ENCODE data around the gene PPFIA2.

The PPFIA2 gene

GRCh38 chr12:81543621-81544139, 215.5 kb downstream of the PPFIA2 start:
- DNase-seq: no peak

GRCh38 chr12:81542065-81543010, 216.8 kb downstream of the PPFIA2 start:
- DNase-seq: no peak

DNA sequence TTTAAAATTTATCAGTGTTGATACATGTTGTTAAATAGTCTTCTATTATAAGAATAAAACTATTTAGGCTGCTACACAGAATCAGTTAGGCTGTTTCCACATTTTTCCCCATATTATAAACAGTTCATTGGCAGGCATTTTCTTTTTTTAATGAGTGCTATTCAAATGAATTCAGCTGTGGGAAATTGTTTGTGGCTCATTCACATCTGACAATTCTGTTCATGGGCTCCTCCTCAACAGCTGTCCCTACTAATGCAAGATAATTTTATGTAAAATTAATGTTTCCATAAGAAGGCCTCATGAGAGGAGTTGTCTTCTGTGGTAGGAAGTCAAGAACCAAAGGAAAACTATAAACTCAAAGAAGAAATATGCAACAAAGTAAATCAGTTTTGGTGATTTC, 218.0 kb downstream of the PPFIA2 start:
- DNase-seq: no peak

- DNase-seq: no peak
Measured at GRCh38 chr12:81539279-81539678, 219.9 kb downstream of the PPFIA2 start.

DNA sequence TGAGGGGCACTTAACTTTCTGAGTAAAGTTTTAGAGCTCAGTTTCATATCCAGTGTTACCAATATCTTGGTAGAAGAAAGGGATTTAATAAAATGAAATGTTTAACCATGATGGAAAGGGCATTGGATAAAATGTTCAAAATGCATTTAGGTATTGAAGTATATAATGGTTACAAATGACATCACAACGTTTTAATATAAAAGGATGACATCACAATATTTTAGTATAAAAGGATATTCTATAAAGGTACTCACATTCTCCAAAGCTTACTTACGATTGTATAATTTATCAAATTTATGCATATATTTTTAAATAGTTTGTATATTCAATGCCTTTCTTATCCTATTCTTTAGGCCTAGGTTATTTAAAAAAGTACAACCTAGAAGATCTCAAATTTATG, 226.1 kb downstream of the PPFIA2 start:
- DNase-seq: no peak

- no peak for DNase-seq
Measured at GRCh38 chr12:81530352-81530751, 228.8 kb downstream of the PPFIA2 start.

DNA sequence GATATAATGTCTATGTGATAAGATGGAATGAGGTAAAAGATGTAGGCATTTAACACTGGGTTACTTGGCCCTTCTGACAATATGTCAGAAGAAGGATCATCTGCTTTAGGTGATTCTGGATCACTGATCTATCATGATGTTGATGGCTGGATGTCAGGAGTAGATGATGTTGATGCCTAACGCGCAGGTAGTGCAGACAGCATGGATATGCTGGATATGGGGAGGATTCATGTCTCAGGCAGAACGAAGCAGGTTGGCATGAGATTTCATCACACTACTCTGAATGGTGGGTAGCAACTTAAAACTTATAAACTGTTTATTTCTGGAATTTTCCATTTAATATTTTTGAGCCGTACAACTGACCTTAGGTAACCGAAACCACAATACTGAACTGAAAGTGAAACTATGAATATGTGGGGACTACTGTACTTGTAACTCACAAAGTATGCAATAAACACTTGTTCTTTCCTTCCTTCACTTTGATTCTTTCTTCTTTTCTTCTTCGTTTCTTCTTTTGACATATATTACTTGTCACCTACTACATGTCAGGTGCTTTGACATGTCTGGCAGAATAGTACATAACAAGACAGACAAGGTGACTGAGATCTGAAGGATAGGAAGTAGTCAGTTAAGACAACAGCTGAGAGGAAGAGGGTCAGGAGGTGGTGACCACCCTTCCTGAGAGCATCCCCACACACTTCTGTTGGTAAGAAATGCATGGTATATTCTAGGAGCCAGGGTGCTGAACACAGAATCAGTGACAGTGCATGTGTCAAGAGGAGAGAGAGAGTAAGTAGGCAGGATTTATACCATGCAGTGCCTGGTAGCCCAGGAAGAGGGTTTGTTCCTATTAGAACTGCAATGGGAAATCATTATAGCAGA, 238.8 kb downstream of the PPFIA2 start:
- no peak for DNase-seq

GRCh38 chr12:81518638-81519037, 240.5 kb downstream of the PPFIA2 start:
- no peak for DNase-seq

DNA sequence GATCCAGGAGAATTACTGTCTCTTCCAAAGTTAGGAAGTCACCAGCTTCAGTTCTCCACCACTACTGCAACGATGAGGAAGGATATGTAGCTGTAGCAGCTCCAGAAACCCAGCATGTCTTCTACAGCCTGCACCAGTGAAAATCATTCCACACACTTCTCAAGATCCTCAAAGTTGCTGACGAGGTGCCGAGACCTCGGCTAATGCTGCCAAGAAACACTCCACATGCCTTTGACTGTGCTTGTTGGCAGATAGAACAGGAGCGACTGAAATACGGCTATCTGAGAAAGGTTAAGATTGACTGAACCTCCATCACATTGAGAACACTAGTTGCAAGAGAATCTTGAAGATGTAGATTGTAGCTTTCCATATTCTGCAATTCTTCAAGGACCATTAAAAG, 241.9 kb downstream of the PPFIA2 start:
- no peak for DNase-seq

GRCh38 chr12:81502912-81503695, 256.0 kb downstream of the PPFIA2 start:
- DNase-seq: no peak

DNA sequence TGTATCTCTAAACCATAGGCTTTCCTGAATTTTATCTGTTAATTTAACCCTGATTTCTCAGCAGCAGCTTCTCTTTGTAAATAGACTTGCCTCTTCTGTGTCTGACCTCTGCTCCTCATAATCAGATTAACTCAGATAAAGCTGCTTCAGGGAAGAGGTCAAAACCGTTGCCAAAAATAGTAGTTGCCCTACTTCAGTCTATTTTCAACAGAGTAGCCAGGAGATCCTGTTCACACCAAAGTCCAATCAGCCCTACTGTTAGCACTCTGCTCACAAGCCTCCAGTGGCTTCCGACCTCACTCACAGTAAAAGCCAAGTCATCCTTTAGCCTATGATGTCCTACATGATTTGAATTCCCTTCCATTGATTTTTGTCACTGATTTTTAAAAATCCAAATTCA, 258.4 kb downstream of the PPFIA2 start:
- DNase-seq: no peak

- DNase-seq: no peak
Measured at GRCh38 chr12:81499809-81500208, 259.3 kb downstream of the PPFIA2 start.

- no peak for DNase-seq
Measured at GRCh38 chr12:81492131-81492720, 266.9 kb downstream of the PPFIA2 start.

- DNase-seq: no peak
Measured at GRCh38 chr12:81472934-81473333, 286.2 kb downstream of the PPFIA2 start.

DNA sequence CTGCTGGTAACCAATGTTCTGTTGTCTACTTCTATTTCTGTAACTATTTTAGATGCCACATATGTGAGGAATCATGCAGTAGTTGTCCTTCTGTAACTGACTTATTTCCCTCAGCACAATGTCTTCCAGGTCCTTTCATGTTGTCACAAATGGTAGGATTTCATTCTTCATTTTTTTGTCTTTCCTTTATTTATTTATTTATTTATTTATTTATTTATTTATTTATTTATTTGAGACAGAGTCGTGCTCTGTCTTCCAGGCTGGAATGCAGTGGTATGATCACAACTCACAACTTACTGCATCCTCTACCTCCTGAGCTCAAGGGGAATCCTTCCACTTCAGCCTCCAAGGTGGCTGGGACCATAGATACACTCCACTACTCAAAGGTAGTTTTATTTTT, 288.2 kb downstream of the PPFIA2 start:
- no peak for DNase-seq

- no peak for DNase-seq
Measured at GRCh38 chr12:81468206-81468605, 290.9 kb downstream of the PPFIA2 start.

- no peak for DNase-seq
Measured at GRCh38 chr12:81465876-81466275, 293.3 kb downstream of the PPFIA2 start.

DNA sequence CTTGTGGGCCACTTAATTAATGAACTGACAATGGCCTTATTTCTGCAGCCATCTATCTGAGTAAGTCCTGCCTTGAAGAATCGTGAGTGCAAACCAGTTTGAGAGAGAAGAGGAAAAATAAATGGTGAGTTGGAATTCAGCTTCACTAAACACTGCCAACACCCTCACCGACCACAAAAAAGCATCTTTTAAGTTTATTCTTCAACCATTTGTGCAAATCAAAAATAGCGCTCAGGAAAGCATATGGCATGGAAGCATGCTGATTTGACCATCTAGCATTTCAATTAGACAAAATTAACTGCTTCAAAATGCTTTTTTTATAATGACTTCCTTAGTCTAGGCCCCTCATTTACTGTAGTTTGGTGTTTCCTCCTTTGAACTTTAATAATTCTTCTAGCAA, 294.0 kb downstream of the PPFIA2 start:
- DNase-seq: no peak

- no peak for DNase-seq
Measured at GRCh38 chr12:81461163-81461562, 298.0 kb downstream of the PPFIA2 start.

DNA sequence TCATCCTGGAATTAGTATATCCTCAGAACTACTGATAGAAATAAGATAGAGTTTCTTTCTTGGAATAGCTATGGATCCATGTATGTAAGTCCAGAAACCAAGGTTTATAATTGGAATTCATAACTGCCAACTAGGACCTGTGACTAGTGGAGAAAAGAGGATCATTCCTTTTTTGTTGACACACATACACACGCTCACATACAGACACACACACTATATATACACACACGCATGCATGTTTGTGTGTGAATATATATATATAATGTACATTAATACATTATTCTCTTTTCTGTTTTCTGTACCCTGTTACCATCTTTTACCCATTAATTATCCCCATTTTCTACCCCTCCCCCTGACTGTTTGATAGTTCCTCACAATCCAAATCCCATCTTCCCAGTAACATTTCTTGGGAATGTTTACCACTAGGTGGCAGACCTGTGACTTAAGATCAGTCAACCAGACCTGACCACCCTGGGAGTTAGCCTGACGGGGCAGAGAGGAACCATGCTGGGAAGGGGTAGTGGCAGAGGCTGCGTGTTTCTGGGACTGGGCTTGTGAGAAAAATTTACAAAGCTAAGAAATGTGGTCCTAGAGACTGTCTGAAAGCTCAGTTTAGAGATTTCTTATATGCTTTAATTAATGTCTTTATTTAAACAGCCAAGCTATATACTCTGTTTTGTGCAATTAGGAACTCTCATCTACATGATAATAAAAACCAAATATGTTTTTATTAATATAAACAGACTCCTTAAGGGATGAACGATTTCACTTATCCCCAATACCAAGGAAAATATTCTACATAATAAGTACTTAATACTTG, 308.0 kb downstream of the PPFIA2 start:
- peak; percentile 20 for DNase-seq

DNA sequence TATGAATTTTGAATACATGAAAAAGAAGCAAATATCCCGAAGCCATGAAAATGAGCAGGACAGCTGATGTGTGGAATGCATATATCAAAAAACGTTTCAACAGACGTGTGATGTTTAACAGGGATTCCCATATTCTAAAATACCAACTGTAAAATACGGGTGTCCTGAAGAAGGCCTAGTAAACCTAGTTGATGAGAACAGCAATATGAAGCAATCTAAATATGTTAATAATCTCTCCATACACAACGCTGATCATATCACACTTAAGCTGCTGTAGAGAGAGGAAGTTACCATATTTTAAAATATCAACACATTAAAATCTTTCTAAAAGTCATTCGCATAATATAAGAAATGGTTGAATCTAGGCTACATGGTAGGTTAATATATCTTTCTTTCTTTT, 317.5 kb downstream of the PPFIA2 start:
- no peak for DNase-seq

Measured in right kidney (tissue), 1 donor.